ENCODE data around the gene PGAP2.

The PGAP2 gene

GRCh38 chr11:3823303-3823702 lies 14.9 kb downstream of the PGAP2 start:
- H3K4me1 ChIP-seq (ENCODE audit: control insufficient read depth, insufficient read depth, low read length) = no peaks in the 10 kb centered on the region
- H3K4me3 ChIP-seq (ENCODE audit: low read length in 2 of 2) = no peak overlapping the region
- H3K27ac ChIP-seq (ENCODE audit: low read length) = no peak overlapping the region
- no peaks in the 10 kb centered on the region for H3K27me3 ChIP-seq (ENCODE audit: control insufficient read depth in 1 of 2, insufficient read depth in 2 of 2, low read length in 2 of 2)
- no peaks in the 10 kb centered on the region for H3K9me3 ChIP-seq (ENCODE audit: control insufficient read depth in 2 of 2, low read length in 2 of 2)
- H3K36me3 ChIP-seq (ENCODE audit: control insufficient read depth in 2 of 2, insufficient read depth in 2 of 2, low read length in 2 of 2) = peaks cover 3 to 24% of the 10 kb centered on the region in 2 donors
- H3K9ac ChIP-seq (ENCODE audit: low read length in 2 of 2) = no peak overlapping the region

- H3K27ac ChIP-seq (ENCODE audit: low read length) = no peak overlapping the region
Measured at GRCh38 chr11:3823762-3824506, 15.6 kb downstream of the PGAP2 start.

GRCh38 chr11:3824714-3825472 lies 16.5 kb downstream of the PGAP2 start:
- peaks cover 4 to 25% of the 10 kb centered on the region in 2 donors for H3K36me3 ChIP-seq (ENCODE audit: control insufficient read depth in 2 of 2, insufficient read depth in 2 of 2, low read length in 2 of 2)
- H3K27ac ChIP-seq (ENCODE audit: low read length) = no peak overlapping the region

More at GRCh38 chr11:3823762-3824506, 15.6 kb downstream of the PGAP2 start:
- no peaks in the 10 kb centered on the region for H3K9me3 ChIP-seq (ENCODE audit: control insufficient read depth in 2 of 2, low read length in 2 of 2)
- no peaks in the 10 kb centered on the region for H3K4me1 ChIP-seq (ENCODE audit: control insufficient read depth, insufficient read depth, low read length)
- H3K9ac ChIP-seq (ENCODE audit: low read length in 2 of 2) = no peak overlapping the region
- H3K4me3 ChIP-seq (ENCODE audit: low read length in 2 of 2) = no peak overlapping the region
- peaks cover 3 to 24% of the 10 kb centered on the region in 2 donors for H3K36me3 ChIP-seq (ENCODE audit: control insufficient read depth in 2 of 2, insufficient read depth in 2 of 2, low read length in 2 of 2)
- H3K27me3 ChIP-seq (ENCODE audit: control insufficient read depth in 1 of 2, insufficient read depth in 2 of 2, low read length in 2 of 2) = no peaks in the 10 kb centered on the region

GRCh38 chr11:3825473-3826154 lies 17.3 kb downstream of the PGAP2 start:
- H3K27ac ChIP-seq (ENCODE audit: low read length) = no peak overlapping the region

More at GRCh38 chr11:3824714-3825472, 16.5 kb downstream of the PGAP2 start:
- Histone ChIP-seq H3K27me3 (ENCODE audit: control insufficient read depth in 1 of 2, insufficient read depth in 2 of 2, low read length in 2 of 2) (no peaks in the 10 kb centered on the region), H3K9ac (ENCODE audit: low read length in 2 of 2) (no peak overlapping the region), H3K4me1 (ENCODE audit: control insufficient read depth, insufficient read depth, low read length) (no peaks in the 10 kb centered on the region), H3K4me3 (ENCODE audit: low read length in 2 of 2) (no peak overlapping the region), H3K9me3 (ENCODE audit: control insufficient read depth in 2 of 2, low read length in 2 of 2) (no peaks in the 10 kb centered on the region)

GRCh38 chr11:3826721-3827120 lies 18.4 kb downstream of the PGAP2 start:
- no peak overlapping the region for H3K27ac ChIP-seq (ENCODE audit: low read length)
- no peak overlapping the region for H3K9ac ChIP-seq (ENCODE audit: low read length in 2 of 2)
- H3K36me3 ChIP-seq (ENCODE audit: control insufficient read depth in 2 of 2, insufficient read depth in 2 of 2, low read length in 2 of 2) = peaks cover 8 to 31% of the 10 kb centered on the region in 2 donors
- no peaks in the 10 kb centered on the region for H3K9me3 ChIP-seq (ENCODE audit: control insufficient read depth in 2 of 2, low read length in 2 of 2)
- H3K27me3 ChIP-seq (ENCODE audit: control insufficient read depth in 1 of 2, insufficient read depth in 2 of 2, low read length in 2 of 2) = no peaks in the 10 kb centered on the region
- peaks cover 1% of the 10 kb centered on the region for H3K4me1 ChIP-seq (ENCODE audit: control insufficient read depth, insufficient read depth, low read length)
- H3K4me3 ChIP-seq (ENCODE audit: low read length in 2 of 2) = no peak overlapping the region

More at GRCh38 chr11:3825473-3826154, 17.3 kb downstream of the PGAP2 start:
- H3K4me3 ChIP-seq (ENCODE audit: low read length in 2 of 2) = no peak overlapping the region
- H3K36me3 ChIP-seq (ENCODE audit: control insufficient read depth in 2 of 2, insufficient read depth in 2 of 2, low read length in 2 of 2) = peaks cover 8 to 27% of the 10 kb centered on the region in 2 donors
- H3K4me1 ChIP-seq (ENCODE audit: control insufficient read depth, insufficient read depth, low read length) = no peaks in the 10 kb centered on the region
- H3K9me3 ChIP-seq (ENCODE audit: control insufficient read depth in 2 of 2, low read length in 2 of 2) = no peaks in the 10 kb centered on the region
- no peaks in the 10 kb centered on the region for H3K27me3 ChIP-seq (ENCODE audit: control insufficient read depth in 1 of 2, insufficient read depth in 2 of 2, low read length in 2 of 2)
- H3K9ac ChIP-seq (ENCODE audit: low read length in 2 of 2) = no peak overlapping the region

GRCh38 chr11:3827434-3828186 lies 19.2 kb downstream of the PGAP2 start:
- no peaks in the 10 kb centered on the region for H3K9me3 ChIP-seq (ENCODE audit: control insufficient read depth in 2 of 2, low read length in 2 of 2)
- H3K36me3 ChIP-seq (ENCODE audit: control insufficient read depth in 2 of 2, insufficient read depth in 2 of 2, low read length in 2 of 2) = peaks cover 8 to 35% of the 10 kb centered on the region in 2 donors
- H3K27ac ChIP-seq (ENCODE audit: low read length) = no peak overlapping the region
- H3K27me3 ChIP-seq (ENCODE audit: control insufficient read depth in 1 of 2, insufficient read depth in 2 of 2, low read length in 2 of 2) = no peaks in the 10 kb centered on the region
- peaks cover 4% of the 10 kb centered on the region for H3K4me1 ChIP-seq (ENCODE audit: control insufficient read depth, insufficient read depth, low read length)
- no peak overlapping the region for H3K9ac ChIP-seq (ENCODE audit: low read length in 2 of 2)
- no peak overlapping the region for H3K4me3 ChIP-seq (ENCODE audit: low read length in 2 of 2)

- Histone ChIP-seq H3K27ac (ENCODE audit: low read length) (no peak overlapping the region), H3K36me3 (ENCODE audit: control insufficient read depth in 2 of 2, insufficient read depth in 2 of 2, low read length in 2 of 2) (peaks cover 8 to 32% of the 10 kb centered on the region in 2 donors), H3K4me3 (ENCODE audit: low read length in 2 of 2) (no peak overlapping the region), H3K4me1 (ENCODE audit: control insufficient read depth, insufficient read depth, low read length) (peaks cover 6% of the 10 kb centered on the region), H3K9ac (ENCODE audit: low read length in 2 of 2) (no peak overlapping the region), H3K27me3 (ENCODE audit: control insufficient read depth in 1 of 2, insufficient read depth in 2 of 2, low read length in 2 of 2) (no peaks in the 10 kb centered on the region), H3K9me3 (ENCODE audit: control insufficient read depth in 2 of 2, low read length in 2 of 2) (no peaks in the 10 kb centered on the region)
Measured at GRCh38 chr11:3830088-3830487, 21.7 kb downstream of the PGAP2 start.

GRCh38 chr11:3830730-3831129 lies 22.4 kb downstream of the PGAP2 start:
- Histone ChIP-seq H3K9me3 (ENCODE audit: control insufficient read depth in 2 of 2, low read length in 2 of 2) (no peaks in the 10 kb centered on the region), H3K9ac (ENCODE audit: low read length in 2 of 2) (no peak overlapping the region), H3K4me1 (ENCODE audit: control insufficient read depth, insufficient read depth, low read length) (peaks cover 8% of the 10 kb centered on the region), H3K36me3 (ENCODE audit: control insufficient read depth in 2 of 2, insufficient read depth in 2 of 2, low read length in 2 of 2) (peaks cover 11 to 31% of the 10 kb centered on the region in 2 donors), H3K27me3 (ENCODE audit: control insufficient read depth in 1 of 2, insufficient read depth in 2 of 2, low read length in 2 of 2) (no peaks in the 10 kb centered on the region), H3K27ac (ENCODE audit: low read length) (no peak overlapping the region), H3K4me3 (ENCODE audit: low read length in 2 of 2) (no peak overlapping the region)

- no peaks in the 10 kb centered on the region for H3K9me3 ChIP-seq (ENCODE audit: control insufficient read depth in 2 of 2, low read length in 2 of 2)
- peaks cover 13% of the 10 kb centered on the region for H3K4me1 ChIP-seq (ENCODE audit: control insufficient read depth, insufficient read depth, low read length)
- H3K36me3 ChIP-seq (ENCODE audit: control insufficient read depth in 2 of 2, insufficient read depth in 2 of 2, low read length in 2 of 2) = peaks cover 11 to 24% of the 10 kb centered on the region in 2 donors
- no peak overlapping the region for H3K4me3 ChIP-seq (ENCODE audit: low read length in 2 of 2)
- H3K27me3 ChIP-seq (ENCODE audit: control insufficient read depth in 1 of 2, insufficient read depth in 2 of 2, low read length in 2 of 2) = no peaks in the 10 kb centered on the region
- H3K9ac ChIP-seq (ENCODE audit: low read length in 2 of 2) = no peak overlapping the region
- H3K27ac ChIP-seq (ENCODE audit: low read length) = no peak overlapping the region
Measured at GRCh38 chr11:3831378-3832239, 23.2 kb downstream of the PGAP2 start.

All from stomach smooth muscle (tissue), 2 donors.